GM18519 (cell line): ENCODE measurements around the gene FNDC3B.

Experiments used
- ATAC-seq: cut with Tn5 transposase; IDR thresholded peaks from one replicate; pipeline ENCODE4 v1.9.1; 2021; ENCODE audit warnings: mild to moderate bottlenecking, moderate library complexity; ENCODE audit not compliant: unreplicated experiment, low FRiP score

The FNDC3B gene

DNA sequence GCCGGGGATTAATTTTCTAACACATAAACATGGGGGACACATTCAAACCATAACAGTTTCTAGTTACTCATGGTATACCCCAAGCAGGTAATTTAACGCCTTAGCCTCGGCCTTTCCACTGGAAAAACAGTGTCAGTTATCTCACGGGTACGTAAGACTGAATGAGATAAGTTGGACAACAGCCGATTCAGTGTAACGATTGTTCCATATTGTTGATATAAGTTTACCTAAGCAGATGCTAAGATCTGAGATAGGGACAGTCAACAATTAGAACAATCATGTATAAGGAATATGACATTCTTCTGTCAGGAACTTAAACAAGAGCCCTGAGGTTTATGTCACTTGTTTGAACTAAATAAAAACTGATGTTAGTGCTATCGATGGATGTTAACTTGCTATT, 278.1 kb downstream of the FNDC3B start:
- no peak for ATAC-seq

DNA sequence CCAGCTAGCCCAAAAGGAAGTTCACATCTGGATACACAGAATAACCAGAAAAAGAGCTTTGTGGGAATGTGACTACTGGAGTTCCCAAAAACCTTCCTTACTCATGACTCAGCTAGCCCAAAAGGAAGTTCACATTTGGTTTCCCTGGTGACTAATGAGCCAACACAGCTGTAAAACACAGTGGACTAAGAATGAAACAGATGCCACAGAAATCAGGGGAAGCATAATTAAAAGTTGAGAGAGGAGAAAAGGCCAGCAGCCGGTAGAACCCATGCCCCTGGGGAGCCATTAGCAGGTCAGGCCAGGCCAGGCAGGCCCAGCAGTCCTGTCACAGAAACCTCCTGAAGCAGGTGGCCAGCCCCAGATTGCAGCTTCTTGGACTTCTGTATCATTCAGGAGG, 278.6 kb downstream of the FNDC3B start:
- no peak for ATAC-seq

DNA sequence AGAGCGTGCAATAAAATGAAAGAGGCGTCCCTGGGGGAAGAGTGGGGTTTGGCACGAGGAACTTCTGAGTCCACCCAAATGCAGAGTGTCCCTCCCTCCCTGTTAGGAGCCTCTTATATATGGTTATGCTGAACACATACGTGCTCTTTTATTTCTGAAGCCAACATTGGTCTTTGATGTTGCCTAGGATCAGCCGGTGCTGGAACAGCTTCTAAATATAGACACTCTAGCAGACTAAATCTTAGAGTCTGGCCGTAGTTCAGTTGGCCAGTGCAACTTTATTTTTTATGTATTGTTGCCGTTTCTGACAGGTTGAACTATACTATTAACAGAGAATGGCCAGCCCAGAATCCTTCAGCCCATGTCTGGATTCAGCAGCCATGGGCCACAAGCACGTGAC, 280.2 kb downstream of the FNDC3B start:
- ATAC-seq: no peak

DNA sequence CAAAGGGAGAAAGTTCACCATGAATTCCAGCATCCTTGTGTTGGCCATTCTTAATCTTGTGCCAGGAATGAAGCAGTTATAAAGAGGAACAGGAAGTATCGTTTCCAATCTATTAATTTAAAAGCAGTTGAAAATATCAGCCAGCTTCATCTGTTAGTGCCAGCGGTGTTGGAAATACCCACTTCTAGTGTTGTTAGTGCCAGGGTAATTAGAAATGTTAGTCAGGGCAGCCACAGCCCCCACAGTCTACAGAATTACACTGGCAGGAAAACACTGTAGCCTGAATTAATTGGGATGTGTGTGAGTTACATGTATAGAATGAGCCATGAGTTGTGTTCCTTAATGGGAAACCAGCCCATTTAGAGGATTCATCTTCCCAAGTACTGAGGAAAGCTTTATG, 281.1 kb downstream of the FNDC3B start:
- ATAC-seq: no peak

DNA sequence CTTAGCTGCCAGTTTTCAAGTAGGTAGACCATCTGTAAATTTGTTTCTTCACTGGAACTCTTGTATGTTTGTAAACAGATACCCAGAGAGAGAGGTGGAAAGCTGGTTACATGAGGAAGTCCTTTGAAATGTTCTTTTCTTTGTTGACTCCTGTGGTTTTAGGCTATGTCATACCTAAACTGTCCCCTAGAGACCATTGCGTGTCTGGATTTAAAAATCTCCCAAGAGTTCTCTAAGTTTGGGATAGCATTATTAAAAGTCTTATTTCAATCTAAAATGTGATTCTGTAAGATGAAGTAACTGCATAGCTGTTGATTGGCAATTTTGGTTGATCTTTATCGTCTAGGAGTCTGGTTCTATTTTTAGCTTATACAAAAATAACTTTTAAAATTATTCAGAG, 281.7 kb downstream of the FNDC3B start:
- ATAC-seq: peak; percentile 48

DNA sequence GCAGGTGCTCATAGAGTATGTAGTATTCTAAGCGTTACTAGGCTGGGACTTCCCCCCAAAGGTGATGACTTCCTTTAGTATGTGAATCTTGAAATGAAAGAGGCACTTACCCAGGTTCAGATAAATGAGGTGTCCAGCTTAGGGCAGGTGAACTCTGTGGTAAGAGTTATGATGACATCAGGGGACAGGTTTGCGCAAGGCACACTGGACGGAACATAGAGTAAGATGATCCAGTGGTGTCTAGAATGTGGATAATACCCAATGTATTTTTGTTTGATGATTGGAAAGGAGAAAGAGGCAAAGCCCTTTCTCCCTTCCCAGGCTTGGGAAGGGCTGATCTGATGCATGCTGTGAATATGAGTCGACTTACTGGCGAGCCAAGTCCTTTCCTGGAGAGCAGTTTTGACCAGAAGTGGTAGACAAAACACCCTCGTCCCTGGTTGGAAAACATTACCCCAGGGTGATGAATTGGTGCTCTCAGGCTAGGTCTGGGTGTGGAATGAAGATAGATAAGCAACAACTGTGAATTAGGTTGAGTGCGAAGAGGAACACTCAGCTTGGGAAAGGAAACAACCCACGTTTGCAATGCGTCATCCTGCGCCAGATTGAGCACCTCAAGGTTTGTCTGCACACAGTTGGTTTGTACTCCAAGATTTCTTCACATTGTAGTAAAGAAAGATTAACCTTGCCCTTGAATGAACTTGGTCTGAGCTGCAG, 284.7 kb downstream of the FNDC3B start:
- ATAC-seq: no peak

DNA sequence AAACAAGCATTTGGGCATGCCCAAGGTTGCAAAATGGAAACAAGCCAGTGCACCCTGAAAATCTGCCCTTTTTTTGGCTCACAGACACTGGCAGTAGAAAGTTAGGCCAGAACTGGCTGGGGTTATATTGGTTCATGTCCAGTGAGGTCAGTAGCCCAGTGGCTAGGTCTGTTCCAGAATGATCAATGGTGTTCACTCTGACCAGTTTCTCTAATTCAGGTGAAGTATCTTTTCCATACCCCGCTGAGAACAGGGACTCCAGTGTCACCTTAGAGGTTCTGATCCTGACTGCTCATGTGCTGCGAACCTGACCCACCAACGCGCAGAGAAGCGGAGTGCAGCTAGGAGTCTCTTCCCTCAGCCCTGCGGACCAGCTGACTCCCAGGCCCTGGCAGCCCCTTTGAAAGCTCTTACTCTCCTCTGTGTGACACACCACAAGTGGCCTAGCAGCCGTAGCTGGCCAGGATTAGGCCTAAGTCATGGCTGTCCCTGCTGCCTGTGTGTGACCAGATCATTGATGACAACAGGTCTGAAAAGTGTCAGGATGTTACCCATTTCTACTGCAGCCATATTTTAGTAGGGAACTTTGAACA, 285.3 kb downstream of the FNDC3B start:
- no peak for ATAC-seq

DNA sequence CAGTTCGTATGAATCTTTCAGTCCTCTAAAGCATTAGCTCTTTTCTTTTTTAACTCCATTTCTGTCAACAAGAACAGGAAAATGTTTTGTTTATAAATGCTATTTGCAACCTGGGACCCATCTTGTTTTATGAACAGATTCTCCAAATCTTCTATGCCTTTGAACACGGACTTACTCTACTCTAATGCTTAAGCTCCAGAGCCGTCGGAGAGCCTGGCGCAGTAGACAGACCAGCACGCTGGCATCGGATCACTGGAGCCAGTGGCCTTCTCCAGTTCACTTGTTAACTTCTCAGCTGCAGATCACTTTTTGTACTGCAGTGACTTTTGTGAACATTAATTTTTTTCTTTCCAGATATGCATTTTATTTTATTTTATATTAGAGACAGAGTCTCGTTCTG, 286.1 kb downstream of the FNDC3B start:
- no peak for ATAC-seq

DNA sequence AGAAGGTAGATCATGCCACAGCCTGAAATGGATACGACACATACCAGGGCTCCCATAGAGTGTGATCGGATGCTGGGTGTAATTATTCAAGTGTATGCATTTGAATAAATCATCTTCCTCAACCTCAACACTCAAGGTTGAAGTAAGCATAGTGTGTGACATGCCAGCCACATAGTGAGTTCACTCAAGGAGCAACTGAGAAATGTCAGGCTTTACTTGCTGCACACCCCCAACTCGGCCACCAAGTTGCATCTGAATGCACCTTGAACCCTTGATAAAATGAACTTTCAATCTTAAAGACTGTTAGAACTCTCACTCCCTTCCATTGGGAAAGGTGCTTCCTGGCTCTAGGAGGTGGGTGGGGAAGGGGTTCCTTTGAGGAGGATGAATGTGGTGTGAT, 287.6 kb downstream of the FNDC3B start:
- ATAC-seq: no peak

DNA sequence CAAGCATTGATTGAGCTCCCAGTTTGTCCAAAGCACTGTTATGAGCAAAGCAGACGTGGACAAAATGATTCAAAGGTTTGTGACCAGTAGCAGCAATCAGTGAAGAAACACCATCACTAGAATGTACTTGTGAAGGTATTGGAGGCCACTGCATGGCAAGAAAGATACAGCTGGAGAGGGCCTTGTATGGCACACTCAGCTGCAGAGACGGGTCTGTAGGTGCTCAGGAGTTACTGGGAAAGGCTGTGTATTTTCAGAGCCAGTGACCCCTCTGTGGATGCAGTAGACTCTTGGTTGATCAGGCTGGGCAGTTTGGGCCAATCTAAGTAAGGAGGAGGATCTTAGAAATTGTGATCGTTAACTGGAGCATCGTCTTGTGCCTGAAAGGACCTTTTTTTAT, 288.9 kb downstream of the FNDC3B start:
- ATAC-seq: no peak

DNA sequence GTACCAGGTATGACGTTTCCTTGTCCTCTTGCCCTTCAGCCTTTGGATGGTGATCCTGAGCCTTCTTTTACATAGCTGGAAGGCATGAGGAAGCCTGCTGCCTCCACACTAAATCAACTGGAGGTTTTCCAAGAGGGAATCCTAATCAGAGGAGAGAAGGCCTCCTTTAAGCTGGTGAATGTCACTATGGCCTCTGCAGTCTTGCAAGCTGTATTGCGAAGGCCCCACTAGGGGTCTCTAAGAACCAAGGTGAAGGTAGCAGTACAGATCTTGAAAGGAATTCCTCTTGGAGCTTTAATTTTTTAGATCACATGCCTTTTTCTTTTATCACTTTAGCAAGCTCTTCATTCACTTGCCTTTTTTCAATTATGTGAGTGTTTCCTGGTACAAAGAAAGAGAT, 289.7 kb downstream of the FNDC3B start:
- ATAC-seq: no peak

DNA sequence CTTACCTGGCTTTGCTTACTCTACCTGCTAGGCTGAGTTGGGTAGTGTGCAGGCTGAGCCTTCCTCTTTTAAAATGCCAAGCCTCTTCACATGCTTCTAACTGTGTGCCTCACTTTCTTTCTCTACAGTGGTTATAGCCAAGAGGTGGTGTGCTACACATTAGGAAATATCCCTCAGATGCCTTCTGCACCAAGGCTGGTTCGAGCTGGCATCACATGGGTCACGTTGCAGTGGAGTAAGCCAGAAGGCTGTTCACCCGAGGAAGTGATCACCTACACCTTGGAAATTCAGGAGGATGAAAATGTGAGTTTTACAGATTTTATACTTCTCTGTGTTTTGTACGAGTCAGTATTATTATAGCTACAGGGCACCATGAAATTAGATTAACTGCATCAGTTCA, 291.0 kb downstream of the FNDC3B start:
- no peak for ATAC-seq

DNA sequence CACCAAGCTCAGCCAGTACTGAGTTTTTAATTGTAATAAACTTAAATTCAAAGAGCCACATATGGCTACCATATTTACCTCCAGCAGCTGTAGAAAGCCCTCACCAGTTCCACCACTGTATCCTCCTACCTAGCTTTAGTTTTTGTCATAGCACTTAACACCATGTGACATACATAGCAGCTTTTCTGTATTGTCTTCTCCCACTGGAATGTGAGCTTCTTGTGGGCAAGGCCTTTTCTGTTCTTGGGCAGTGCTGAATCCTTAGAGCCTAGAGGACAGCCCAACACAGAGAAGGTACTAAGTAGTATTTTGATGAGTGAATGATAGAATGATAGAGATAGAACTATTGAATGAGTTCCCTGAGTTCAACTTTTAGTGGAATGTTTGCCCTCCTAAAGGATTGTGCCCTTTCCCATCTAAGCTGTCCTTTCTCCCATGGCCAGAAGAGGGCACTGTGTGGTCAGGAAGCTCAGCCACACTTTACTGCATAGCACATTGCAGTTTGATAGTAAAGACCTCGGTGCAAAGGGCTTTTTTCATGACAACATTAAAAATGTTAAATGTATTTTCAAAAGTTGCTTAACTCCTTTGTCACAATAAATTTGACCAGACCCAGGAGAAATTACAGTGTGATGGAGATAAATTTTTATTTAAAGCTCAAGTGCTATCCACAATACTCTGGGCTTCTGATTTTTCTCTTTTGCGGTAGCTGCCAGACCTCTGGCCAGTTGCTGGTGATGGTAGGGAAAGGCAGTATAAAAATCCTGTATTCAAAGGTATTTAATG, 293.1 kb downstream of the FNDC3B start:
- peak; percentile 71 for ATAC-seq

DNA sequence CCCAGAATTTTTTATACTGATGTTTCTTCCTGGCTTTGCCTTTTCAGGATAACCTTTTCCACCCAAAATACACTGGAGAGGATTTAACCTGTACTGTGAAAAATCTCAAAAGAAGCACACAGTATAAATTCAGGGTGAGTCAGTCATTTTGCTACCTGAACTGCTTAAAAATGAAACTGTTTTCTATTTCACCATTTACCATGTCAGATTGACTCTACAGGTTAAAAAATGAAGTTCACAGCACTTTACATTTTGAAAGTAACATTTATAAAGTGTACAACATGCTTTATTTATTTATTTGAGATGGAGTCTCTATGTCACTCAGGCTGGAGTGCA, 293.6 kb downstream of the FNDC3B start:
- no peak for ATAC-seq

DNA sequence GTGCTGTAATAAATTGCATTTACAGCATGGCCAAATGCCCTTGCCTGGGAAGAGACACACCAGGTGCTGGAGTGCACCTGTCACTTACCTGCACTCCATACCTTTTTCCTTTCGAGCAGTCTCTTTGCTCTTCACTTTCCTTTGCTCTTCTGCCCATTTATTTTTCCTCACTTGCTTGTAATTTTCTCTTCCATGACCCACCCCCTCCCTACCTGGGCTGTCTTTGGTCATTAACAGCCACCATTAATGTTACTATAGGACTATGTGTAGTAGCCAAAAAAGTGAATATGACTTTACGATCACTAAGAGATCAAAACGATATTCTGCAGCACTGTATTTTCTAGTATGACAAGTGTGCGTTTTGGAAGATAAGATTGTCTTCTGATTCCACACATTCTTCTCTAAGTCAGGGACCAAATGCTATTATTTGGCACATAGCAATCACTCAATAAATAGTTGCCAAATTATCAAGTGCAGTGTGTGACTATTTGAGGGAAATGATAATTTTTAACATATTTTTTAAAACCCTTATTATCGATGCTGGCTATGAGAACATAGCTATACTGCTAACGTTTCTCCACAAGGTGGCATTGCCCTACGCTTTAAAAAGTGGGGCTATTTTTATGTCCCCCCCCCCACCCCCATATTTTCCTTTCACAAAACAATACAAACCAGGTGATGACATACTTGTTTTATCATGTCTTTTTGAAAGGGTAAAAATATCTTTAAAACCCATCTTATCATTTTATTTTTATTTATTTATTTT, 294.5 kb downstream of the FNDC3B start:
- ATAC-seq: no peak

DNA sequence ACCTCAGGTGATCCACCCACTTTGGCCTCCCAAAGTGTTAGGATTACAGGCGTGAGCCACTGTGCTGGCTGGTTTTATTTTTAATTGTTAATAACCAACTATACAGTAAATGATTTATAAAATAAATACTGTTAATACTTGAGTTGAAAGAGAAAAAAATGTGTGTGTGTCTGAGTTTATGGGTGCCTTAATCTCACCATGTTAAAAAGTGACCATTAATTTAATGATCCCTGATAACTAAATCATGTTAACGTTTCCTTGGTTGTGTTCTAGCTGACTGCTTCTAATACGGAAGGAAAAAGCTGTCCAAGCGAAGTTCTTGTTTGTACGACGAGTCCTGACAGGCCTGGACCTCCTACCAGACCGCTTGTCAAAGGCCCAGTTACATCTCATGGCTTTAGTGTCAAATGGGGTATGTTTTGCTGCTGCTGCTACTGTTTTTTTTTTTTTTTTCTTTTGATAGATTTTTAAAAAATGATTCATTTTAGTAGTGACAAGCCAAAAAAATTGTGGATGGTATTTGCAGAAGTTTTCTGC, 295.4 kb downstream of the FNDC3B start:
- no peak for ATAC-seq

DNA sequence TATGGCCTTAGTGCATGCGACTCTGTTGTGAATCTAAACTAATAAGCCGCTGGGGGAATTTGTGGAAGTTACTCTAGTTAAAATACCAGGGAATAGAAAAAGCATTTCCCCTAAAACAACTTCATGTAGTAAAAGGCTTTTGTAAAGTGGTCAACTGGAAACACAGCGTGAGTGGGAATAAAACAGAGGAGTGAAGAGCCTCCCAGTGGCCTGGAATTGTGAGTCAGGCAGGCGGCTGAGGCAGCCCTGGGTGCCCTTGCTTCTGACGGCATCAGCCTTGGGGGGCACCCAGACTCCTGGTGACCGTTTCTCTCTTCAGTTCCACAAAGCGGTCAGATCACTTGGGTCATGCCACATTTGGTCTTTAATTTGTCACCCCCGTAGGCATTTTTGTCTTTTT, 300.5 kb downstream of the FNDC3B start:
- ATAC-seq: no peak

DNA sequence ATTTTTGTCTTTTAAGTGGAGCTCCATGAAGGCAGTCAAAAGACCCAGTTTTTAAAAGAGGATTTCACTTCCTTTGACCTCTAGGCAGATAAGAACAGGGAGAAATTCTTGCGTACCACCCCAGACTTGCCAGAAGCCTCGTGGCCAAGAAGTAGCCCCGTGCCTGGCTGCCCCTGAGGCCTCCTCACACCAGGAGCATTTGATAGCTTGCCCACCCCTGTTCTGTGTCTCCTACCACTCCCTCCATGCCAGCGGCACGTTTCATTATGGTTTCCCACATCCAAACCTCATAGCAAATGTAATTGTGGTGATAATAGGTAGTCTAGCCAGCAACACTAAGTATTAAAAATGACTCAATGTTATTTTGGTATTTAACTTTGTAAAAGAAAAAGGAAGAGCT, 301.2 kb downstream of the FNDC3B start:
- no peak for ATAC-seq

DNA sequence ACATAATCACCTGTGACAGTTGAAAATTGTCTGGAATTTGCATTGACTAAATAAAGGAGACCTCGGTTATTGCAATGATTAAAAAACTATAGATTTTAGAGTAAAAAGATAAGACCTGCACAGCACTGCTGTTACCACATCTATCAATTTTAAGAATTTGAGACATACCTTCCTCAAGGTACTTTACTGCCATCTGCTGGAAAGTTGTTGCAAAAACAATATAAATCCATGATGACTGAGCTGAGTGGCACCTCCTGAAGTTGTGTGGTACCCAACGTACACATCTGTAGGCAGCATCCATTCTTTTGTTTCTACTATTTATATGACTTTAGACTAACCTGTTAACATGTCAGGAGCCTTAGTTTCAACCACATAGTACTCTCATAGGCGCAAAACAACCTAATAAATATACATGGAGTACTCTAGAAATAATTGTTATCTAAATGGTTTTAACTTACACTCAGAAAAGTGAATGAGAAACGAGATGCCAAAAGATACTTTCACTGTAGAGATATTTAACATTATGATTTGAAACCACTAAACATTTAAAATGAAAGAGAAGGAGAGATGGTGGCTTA, 302.2 kb downstream of the FNDC3B start:
- peak; percentile 63 for ATAC-seq

DNA sequence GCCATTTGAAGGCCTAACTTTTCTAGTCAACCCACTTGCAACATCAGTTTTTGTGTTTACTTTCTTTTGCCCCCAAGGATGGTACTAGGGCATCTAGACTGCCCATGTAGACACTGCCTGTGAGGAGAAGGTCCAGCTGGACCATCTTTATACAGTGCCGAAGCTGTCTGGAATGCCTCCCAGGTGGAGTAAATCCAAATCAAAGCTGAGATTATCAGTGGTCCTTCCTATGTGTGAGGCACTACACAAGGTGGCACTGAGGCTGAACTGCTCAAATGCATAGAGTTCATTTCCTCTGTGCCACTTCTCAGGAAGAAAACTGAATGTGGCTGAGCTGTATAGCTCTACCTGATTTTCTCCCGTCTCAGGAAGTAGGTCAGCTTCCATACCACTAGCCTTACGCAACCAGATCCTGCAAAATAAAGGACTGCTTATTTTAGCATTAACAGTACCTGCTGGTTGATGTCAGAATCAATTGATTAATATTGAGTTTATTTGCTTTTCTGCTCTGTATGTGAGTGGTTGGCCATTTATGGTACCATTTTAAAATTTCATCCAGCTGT, 302.8 kb downstream of the FNDC3B start:
- ATAC-seq: no peak
